Keratinocyte (primary cell): ENCODE measurements around the gene RANBP17. TPM values are rescaled to one million over a fixed set of nuclear protein-coding genes. Genes with fewer than 3 reads are reported as not detected.

Experiments
- DNase-seq: peaks from one replicate; pipeline ENCODE4 v3.0.0-alpha.2; 2011; ENCODE audit warnings: low read depth, missing footprints, low spot score
- FAIRE-seq: peaks from 2 replicates; lab custom pipeline; 2011; peaks lifted over from hg19 to GRCh38; lab: Jason Lieb, UNC
- H2AFZ ChIP-seq: 2 replicates; pipeline ENCODE4 v1.6.0; 2012; ENCODE audit warnings: low read length, control low read depth, inconsistent platforms; ENCODE audit not compliant: control insufficient read depth
- H3K27ac ChIP-seq: 2 replicates; pipeline ENCODE4 v1.5.1; 2011; ENCODE audit warnings: low read length; ENCODE audit not compliant: control insufficient read depth, insufficient read depth
- H3K27me3 ChIP-seq: 3 replicates; pipeline ENCODE4 v1.6.0; 2011; ENCODE audit warnings: low read length; ENCODE audit not compliant: control insufficient read depth, insufficient read depth; ENCODE audit errors: extremely low read depth
- H3K36me3 ChIP-seq, 2 experiments: 2 replicates in 1 of 2; 3 replicates in 1 of 2; pipeline ENCODE4 v1.5.1; 2011; ENCODE audit warnings: low read length in 2 of 2, mild to moderate bottlenecking in 1 of 2; ENCODE audit not compliant: control insufficient read depth in 2 of 2, insufficient read depth in 2 of 2; ENCODE audit errors: extremely low read depth in 1 of 2
- H3K4me1 ChIP-seq: 3 replicates; pipeline ENCODE4 v1.5.1; 2011; ENCODE audit warnings: low read length; ENCODE audit not compliant: control insufficient read depth, insufficient read depth; ENCODE audit errors: extremely low read depth
- H3K4me2 ChIP-seq: 3 replicates; pipeline ENCODE4 v1.6.0; 2011; ENCODE audit warnings: low read depth, low read length; ENCODE audit not compliant: control insufficient read depth, insufficient read depth; ENCODE audit errors: extremely low read depth
- H3K4me3 ChIP-seq, 3 experiments: fragments of 200-600 bp in 1 of 3; sonication (generic) in 1 of 3; 2 replicates in 2 of 3; 3 replicates in 1 of 3; pipeline ENCODE4 v1.5.1; 2011 to 2016; ENCODE audit warnings: low read length in 3 of 3, mild to moderate bottlenecking in 3 of 3, control low read depth in 2 of 3, inconsistent platforms in 1 of 3, low read depth in 1 of 3, mixed read lengths in 1 of 3, mixed run types in 1 of 3, moderate library complexity in 1 of 3; ENCODE audit not compliant: control insufficient read depth in 2 of 3, insufficient read depth in 2 of 3; ENCODE audit errors: extremely low read depth in 1 of 3
- H3K79me2 ChIP-seq: 2 replicates; pipeline ENCODE4 v1.6.0; 2012; ENCODE audit warnings: low read length; ENCODE audit not compliant: control insufficient read depth, insufficient read depth
- H3K9ac ChIP-seq: 3 replicates; pipeline ENCODE4 v1.6.0; 2011; ENCODE audit warnings: low read length; ENCODE audit not compliant: control insufficient read depth, insufficient read depth; ENCODE audit errors: extremely low read depth
- H3K9me1 ChIP-seq: 3 replicates; pipeline ENCODE4 v1.6.0; 2011; ENCODE audit warnings: low read length; ENCODE audit not compliant: control insufficient read depth, insufficient read depth; ENCODE audit errors: extremely low read depth
- H3K9me3 ChIP-seq: 2 replicates; pipeline ENCODE4 v1.5.1; 2012; ENCODE audit warnings: low read depth, low read length; ENCODE audit not compliant: control insufficient read depth
- H4K20me1 ChIP-seq: 3 replicates; pipeline ENCODE4 v1.6.0; 2011; ENCODE audit warnings: low read length; ENCODE audit not compliant: control insufficient read depth, insufficient read depth; ENCODE audit errors: extremely low read depth
- EZH2 ChIP-seq: IDR thresholded peaks from one replicate; pipeline ENCODE4 v1.6.1; 2012; ENCODE audit warnings: inconsistent platforms, mild to moderate bottlenecking, low read length, moderate library complexity
- dilution Hi-C: fragments of 300-500 bp; cut with MboI; formaldehyde crosslinking; loops from one replicate; pipeline ENCODE4 v1.7.0; 2020; ENCODE audit warnings: low sequenced_read_pairs; ENCODE audit not compliant: extremely low pct_ligation_motif_present
- polyA plus RNA-seq, 5 experiments: library from polyadenylated mRNA; depleted of rRNA in 3 of 5; stranded (reverse) in 3 of 5; stranded (forward) in 1 of 5; unstranded in 1 of 5; fragments of >200 nt; gene quantifications; 1 replicate in 1 of 5; 2 replicates in 3 of 5; 3 replicates in 1 of 5; pipeline versions ENCODE4 v1.2.1 to v1.2.3, GENCODE V29; 2011 to 2012; ENCODE audit warnings: missing spikeins in 2 of 5, low read depth in 1 of 5, low replicate concordance in 1 of 5
- TF ChIP-seq, protein P1 (sequence below), 3 experiments: IDR thresholded peaks in 1 of 3; conservative IDR thresholded peaks in 1 of 3; optimal IDR thresholded peaks in 1 of 3; 2 replicates in 2 of 3; 3 replicates in 1 of 3; pipeline versions ENCODE3 to v1.5.1; 2011; ENCODE audit warnings: low read length in 3 of 3, mild to moderate bottlenecking in 3 of 3, moderate library complexity in 2 of 3, control low read depth in 1 of 3, inconsistent platforms in 1 of 3; ENCODE audit not compliant: insufficient read depth in 2 of 3; ENCODE audit errors: extremely low read depth in 1 of 3

Gene RANBP17
- polyA plus RNA-seq, 1 donor (not counting 4 experiments of a cell fraction or from before 2014, with no cell fraction given): 0.97 TPM

DNA sequence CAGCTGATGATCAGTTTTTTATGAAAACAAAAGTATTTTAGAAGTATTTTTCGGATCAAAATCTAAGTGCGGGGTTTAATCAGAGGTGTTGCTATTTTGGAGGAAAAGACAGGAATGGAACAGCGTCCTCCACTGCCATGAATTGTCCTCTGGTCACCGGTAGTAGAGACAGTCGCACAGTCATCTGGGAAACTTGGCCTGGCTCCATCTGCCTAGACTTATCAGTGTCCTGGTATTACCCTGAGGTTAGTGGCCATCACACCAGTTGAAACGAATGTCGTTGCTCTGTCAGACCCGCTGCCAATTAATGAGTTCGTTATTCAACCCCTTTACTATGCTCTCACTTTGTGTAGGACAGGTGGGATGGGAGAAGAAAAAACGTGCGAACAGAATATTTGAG, 455.4 kb downstream of the RANBP17 start:
- Histone ChIP-seq H3K36me3 (no peaks in the 10 kb centered on the region), H3K27ac (no peak overlapping the region), H3K9me3 (no peaks in the 10 kb centered on the region), H3K9me1 (no peaks in the 10 kb centered on the region), H3K4me2 (no peak overlapping the region), H4K20me1 (peaks cover 3% of the 10 kb centered on the region), H3K79me2 (no peaks in the 10 kb centered on the region), H3K27me3 (peaks cover 88% of the 10 kb centered on the region), H3K9ac (no peak overlapping the region), H3K4me3 (no peak overlapping the region), H2AFZ (no peak overlapping the region), H3K4me1 (no peaks in the 10 kb centered on the region)
- dilution Hi-C loops: no loop called here
- DNase-seq (no peak), FAIRE-seq (no peak)
- TF ChIP-seq EZH2: peak; percentile 20
- TF ChIP-seq, protein P1, sequence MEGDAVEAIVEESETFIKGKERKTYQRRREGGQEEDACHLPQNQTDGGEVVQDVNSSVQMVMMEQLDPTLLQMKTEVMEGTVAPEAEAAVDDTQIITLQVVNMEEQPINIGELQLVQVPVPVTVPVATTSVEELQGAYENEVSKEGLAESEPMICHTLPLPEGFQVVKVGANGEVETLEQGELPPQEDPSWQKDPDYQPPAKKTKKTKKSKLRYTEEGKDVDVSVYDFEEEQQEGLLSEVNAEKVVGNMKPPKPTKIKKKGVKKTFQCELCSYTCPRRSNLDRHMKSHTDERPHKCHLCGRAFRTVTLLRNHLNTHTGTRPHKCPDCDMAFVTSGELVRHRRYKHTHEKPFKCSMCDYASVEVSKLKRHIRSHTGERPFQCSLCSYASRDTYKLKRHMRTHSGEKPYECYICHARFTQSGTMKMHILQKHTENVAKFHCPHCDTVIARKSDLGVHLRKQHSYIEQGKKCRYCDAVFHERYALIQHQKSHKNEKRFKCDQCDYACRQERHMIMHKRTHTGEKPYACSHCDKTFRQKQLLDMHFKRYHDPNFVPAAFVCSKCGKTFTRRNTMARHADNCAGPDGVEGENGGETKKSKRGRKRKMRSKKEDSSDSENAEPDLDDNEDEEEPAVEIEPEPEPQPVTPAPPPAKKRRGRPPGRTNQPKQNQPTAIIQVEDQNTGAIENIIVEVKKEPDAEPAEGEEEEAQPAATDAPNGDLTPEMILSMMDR (optimal IDR thresholded peaks at IDR 0.05 in 1 of 3, IDR thresholded peaks at IDR 0.05 in 1 of 3, conservative IDR thresholded peaks at IDR 0.05 in 1 of 3; ENCODE audit: extremely low read depth in 1 of 3, insufficient read depth in 2 of 3, low read length in 3 of 3): no peak

DNA sequence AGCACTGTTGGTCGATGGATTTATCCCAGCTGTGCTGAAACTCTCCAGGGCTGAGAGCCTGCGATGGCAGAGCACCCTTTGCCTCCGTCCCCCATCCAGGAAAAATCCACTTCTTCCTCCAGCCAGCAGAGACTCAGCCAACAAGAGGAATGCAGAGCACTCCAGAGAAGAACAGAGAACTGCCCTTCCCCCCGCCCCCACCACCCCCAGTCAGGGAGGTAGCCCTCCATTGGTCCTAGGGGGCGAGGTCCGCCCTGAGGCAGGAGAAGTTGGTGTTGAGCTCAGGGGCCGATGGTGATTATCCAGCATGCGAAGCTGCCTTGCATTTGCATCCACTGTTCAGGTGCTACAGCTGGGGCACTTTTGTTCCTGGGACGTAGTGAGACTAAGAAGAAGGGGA, 456.2 kb downstream of the RANBP17 start:
- no peak overlapping the region for H3K4me3 ChIP-seq
- H3K27ac ChIP-seq: no peak overlapping the region
- dilution Hi-C loops: no loop called here
- TF ChIP-seq, protein P1 (optimal IDR thresholded peaks at IDR 0.05 in 1 of 3, IDR thresholded peaks at IDR 0.05 in 1 of 3, conservative IDR thresholded peaks at IDR 0.05 in 1 of 3; ENCODE audit: extremely low read depth in 1 of 3, insufficient read depth in 2 of 3, low read length in 3 of 3): no peak
- TF ChIP-seq EZH2: no peak
- no peak overlapping the region for H3K9ac ChIP-seq
- peaks cover 3% of the 10 kb centered on the region for H4K20me1 ChIP-seq
- peaks cover 80% of the 10 kb centered on the region for H3K27me3 ChIP-seq
- H3K9me3 ChIP-seq: no peaks in the 10 kb centered on the region
- no peaks in the 10 kb centered on the region for H3K4me1 ChIP-seq
- no peaks in the 10 kb centered on the region for H3K36me3 ChIP-seq
- DNase-seq (no peak), FAIRE-seq (no peak)
- H3K79me2 ChIP-seq: no peaks in the 10 kb centered on the region
- H3K9me1 ChIP-seq: no peaks in the 10 kb centered on the region
- no peak overlapping the region for H3K4me2 ChIP-seq
- H2AFZ ChIP-seq: no peak overlapping the region
